ENCODE data around the gene SNX25. TPM values are rescaled to one million over a fixed set of nuclear protein-coding genes. Genes with fewer than 3 reads are reported as not detected.

SNX25 gene
- total and polyA plus RNA-seq, 2 of the 13 experiments (the other 11 are each of a cell fraction or from before 2014, with no cell fraction given) = 23.4 to 23.5 TPM

- Histone ChIP-seq H3K9ac (ENCODE audit: insufficient read depth, low read depth, low read length) (no peak overlapping the region), H3K79me2 (ENCODE audit: insufficient read depth, low read length) (no peaks in the 10 kb centered on the region), H3K27me3 (ENCODE audit: control insufficient read depth in 1 of 2, insufficient read depth in 2 of 2, low read length in 2 of 2) (no peaks in the 10 kb centered on the region), H3K27ac (ENCODE audit: extremely low read length, insufficient read depth, low read length) (no peak overlapping the region), H3K36me3 (replicated peaks in 1 of 2; ENCODE audit: control insufficient read depth in 1 of 2, insufficient read depth in 2 of 2, low read length in 2 of 2) (peaks cover 14 to 44% of the 10 kb centered on the region in 2 experiments), H3K9me3 (ENCODE audit: low read length) (no peaks in the 10 kb centered on the region), H3K4me1 (ENCODE audit: insufficient read depth, low read length) (no peaks in the 10 kb centered on the region), H3K4me2 (ENCODE audit: low read depth, low read length) (no peak overlapping the region), H4K20me1 (ENCODE audit: insufficient read depth, low read length) (no peaks in the 10 kb centered on the region), H3K4me3 (replicated peaks in 1 of 3; ENCODE audit: insufficient read depth in 1 of 3, low read depth in 2 of 3, low read length in 3 of 3) (no peak overlapping the region), H2AFZ (ENCODE audit: low read length) (no peak overlapping the region)
- POLR2A ChIA-PET = no interaction called here
- DNase-seq (ENCODE audit: low spot score) = no peak
- CTCF ChIA-PET (ENCODE audit: low intra/inter-chr PET ratio, low total read pairs) = no interaction called here
- in situ Hi-C loops (cut with HindIII; ENCODE audit: extremely low pct_ligation_motif_present, low pct_unique_long_range_greater_than_20kb) (no loop called here), intact Hi-C loops (cut with micrococcal nuclease; ENCODE audit: unreplicated experiment) (no loop called here)
- no peak for FAIRE-seq
- no TSS peak for BruUV-seq (replicated peaks)
- no peak for TF ChIP-seq ZBTB42 (CRISPR knock-in tag; IDR thresholded peaks at IDR 0.05)
- TF ChIP-seq ZNF24 (IDR thresholded peaks at IDR 0.05) = no peak
- no peak for TF ChIP-seq NFAT5 (CRISPR knock-in tag; IDR thresholded peaks at IDR 0.05)
- TF ChIP-seq HNF1A (IDR thresholded peaks at IDR 0.05; ENCODE audit: low read depth) = no peak
- TF ChIP-seq HNF1A (CRISPR knock-in tag; IDR thresholded peaks at IDR 0.05; ENCODE audit: borderline replicate concordance) = no peak
- TF ChIP-seq ZBTB46 (CRISPR knock-in tag; IDR thresholded peaks at IDR 0.05; ENCODE audit: borderline replicate concordance) = no peak
- no peak for TF ChIP-seq FOXO4 (CRISPR knock-in tag; conservative IDR thresholded peaks at IDR 0.05)
- 91% methylated on average over 5 of the region's 5 CpGs for WGBS (ENCODE audit: low lambda C conversion rate)
- no peak; the same call in 2 of the 3 replicates for ATAC-seq
Measured at GRCh38 chr4:185307136-185307950, 97.9 kb downstream of the SNX25 start.
